OCI-M2 (cell line): ENCODE measurements around the gene TYK2.
"Not testable (repeated sequence)": the region's sequence is repeated elsewhere in the genome, so short reads cannot be mapped to it uniquely, and the experiment has no call there.

Source experiments
- DNase-seq: peaks from one replicate; lab custom pipeline; 2025; ENCODE audit not compliant: unreplicated experiment; lab: John Stamatoyannopoulos, UW

The TYK2 gene

DNA sequence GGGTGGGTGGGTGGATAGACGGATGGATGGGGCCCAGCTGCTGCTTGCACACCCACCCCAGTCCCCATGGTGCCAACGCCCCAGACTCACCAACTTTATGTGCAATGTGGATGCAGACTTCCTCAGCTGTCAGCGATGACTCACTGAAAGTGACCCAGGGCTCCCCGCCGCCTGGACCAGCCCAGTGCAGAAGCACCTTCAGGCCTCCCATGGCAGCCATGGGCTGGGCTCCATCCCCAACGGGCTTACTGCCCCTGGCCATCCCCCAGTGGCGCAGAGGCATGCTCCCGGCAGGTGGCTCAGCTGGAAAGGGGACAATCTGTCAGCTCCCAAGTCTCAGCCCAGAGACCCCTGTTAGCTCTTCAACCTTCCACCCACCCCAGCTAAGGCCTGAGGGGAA is 2.2 kb downstream of the TYK2 start:
- no peak for DNase-seq

- DNase-seq: not testable (repeated sequence)
These were observed 3.2 kb downstream of the TYK2 start for GRCh38 chr19:10377140-10377640.

GRCh38 chr19:10374931-10375330 is 5.4 kb downstream of the TYK2 start:
- no peak for DNase-seq

DNA sequence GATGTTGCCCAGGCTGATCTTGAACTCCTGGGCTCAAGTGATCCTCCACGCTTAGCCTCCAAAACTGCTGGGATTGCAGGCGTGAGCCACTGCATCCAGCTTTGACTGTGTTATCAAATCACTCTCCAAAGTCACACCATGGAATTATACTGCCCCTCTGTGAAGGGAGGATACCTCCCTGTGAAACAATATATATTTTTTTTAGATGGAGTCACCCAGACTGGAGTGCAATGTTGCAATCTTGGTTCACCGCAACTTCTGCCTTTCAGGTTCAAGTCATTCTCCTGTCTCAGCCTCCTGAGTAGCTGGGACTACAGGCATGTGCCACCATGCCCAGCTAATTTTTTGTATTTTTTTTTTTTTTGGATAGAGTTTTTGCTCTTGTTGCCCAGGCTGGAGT is 7.7 kb downstream of the TYK2 start:
- DNase-seq: no peak

DNA sequence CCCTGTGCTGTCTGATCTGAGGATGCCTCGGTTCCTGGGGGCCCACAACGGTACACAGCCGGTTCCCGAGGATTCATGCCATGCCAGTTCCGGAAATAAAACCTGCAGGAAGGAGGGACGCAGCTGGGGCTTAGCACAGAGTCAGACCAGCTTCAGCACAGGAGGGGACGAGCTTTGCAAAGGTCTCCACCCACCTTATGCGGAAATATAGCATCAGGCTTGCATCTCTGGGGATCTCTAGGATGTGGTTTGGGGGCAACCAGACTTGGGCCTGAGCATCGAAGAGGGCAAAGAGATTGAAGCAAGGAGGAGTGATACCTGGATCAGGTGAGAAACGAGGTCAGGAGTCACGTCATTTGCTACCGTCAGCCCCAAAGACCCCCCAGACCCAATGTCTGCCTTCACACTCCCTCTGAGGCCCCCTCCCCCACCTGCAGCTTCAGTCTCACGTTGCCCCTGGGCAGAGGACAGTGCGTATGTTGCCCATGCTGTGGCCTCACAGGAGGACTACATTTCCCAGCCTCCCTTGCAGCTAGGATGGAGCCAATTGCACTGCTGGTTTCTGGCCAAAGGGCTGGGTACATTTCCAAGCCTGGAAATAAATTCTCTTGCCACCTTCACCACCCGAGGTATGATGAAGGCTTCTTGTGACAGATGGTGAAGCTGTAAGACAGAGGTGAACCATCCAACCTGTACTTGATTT is 12.1 kb downstream of the TYK2 start:
- no peak for DNase-seq

- not testable (repeated sequence) for DNase-seq
These were observed 13.3 kb downstream of the TYK2 start for GRCh38 chr19:10366950-10367512.

DNA sequence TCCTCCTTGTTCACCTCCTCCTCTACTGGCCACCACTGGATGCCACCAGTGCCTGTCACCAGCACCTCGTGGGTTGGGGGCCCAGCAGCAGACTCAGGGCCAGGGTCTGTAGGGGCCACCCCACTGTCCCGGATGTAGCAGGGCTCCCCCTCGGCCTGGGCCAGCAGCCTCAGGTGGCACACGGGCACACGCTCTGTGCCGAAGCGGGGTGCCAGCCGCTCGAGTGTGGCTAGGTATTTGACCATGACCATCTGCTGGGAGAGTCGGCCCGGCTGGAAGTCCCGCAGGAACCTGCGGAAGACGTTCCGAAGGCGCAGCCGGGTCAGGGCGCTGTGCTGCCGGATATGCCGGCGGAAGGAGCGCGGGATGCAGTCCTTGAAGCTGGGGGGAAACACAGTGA is 14.9 kb downstream of the TYK2 start:
- no peak for DNase-seq

GRCh38 chr19:10364644-10365043 is 15.7 kb downstream of the TYK2 start:
- DNase-seq: no peak

DNA sequence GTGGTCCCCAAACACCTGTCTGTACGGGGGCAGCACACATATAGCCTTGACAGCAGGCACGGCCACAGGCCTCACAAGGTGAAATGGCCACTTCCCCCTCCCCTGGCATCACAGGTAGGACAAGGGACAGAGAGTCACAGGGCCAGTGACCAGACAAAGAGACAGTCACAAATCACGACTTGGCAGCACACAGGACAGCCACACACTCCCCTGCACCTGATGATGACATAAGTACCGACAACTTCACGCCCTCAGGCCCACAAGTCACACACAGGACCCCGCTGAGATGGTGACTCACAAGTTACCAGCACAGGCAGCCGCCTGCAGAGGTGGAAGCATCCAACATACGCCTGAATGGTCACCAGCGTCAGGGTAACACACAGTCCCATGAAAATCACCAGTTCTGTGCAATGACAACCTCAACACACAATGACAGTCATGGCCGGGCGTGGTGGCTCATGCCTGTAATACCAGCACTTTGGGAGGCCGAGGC is 16.5 kb downstream of the TYK2 start:
- no peak for DNase-seq

DNA sequence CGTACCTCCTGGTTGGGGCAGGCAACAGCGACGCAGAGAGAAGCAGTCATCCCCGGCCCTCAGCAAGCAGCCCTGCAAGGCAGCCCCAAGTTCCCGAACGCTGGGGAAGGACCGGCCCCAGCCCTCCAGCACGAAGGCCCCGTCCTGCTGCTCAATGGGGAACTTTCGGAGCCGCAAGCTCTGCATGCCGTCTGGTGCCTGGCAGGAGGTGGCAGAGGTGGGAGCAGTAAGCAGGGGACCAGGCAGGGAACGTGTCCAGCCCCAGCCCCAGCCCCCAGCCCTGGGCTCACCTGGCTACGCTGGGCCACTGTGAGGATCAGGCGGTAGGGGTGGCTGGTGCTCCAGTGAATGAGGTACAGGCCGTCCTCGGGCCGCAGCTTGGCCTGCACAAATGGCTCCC is 18.1 kb downstream of the TYK2 start:
- DNase-seq: no peak

- no peak for DNase-seq
These were observed 18.8 kb downstream of the TYK2 start for GRCh38 chr19:10361569-10362011.

- DNase-seq: no peak
These were observed 23.9 kb downstream of the TYK2 start for GRCh38 chr19:10356431-10356830.

DNA sequence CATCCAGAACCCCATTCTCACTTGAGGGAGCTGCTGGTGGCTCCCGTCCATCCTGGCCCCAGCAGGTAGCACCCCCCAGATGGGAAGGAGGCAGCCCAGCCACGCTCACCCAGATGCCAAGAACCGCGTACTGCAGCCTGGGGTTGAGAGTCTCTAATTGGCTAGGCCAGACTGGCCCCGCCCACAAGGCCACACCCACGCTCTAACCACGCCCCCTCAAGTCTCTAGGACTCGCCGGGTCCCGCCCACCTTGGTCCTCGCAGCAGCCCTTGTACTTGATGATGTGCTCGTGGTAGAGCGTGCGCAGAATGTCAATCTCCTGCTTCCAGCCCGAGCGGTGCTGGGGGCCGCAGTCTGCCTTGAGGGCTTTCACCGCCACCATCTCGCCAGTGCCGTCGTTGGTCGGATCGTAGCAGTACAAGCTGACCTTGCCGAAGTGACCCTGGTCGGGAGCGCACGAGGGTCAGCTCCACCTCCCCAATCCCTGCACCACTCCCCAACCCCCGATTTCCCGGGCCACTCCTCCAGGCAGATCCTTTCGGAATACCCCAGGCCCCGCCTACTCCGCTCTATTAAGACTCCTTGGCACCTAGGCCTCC is 26.5 kb downstream of the TYK2 start:
- DNase-seq: no peak

GRCh38 chr19:10352764-10353671 is 27.4 kb downstream of the TYK2 start:
- no peak for DNase-seq

- DNase-seq: no peak
These were observed 33.9 kb downstream of the TYK2 start for GRCh38 chr19:10346509-10346908.

DNA sequence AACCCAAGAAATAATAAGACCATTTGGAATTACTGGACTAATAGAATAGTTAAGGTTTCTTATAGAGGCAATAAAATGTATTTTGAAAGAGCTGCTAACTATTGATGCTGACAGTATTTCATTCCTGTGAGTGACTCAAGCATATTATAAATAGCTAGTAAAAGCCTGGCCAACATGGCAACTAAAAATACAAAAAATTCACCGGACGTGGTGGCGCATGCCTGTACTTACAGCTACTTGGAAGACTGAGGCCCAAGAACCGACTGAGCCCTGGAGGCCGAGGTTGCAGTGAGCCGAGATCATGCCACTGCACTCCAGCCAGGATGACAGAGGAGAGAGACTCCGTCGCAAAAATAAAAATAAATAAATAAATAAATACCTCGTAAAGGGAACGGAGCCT is 35.6 kb downstream of the TYK2 start:
- DNase-seq: no peak

GRCh38 chr19:10343495-10343894 is 36.9 kb downstream of the TYK2 start:
- DNase-seq: no peak

DNA sequence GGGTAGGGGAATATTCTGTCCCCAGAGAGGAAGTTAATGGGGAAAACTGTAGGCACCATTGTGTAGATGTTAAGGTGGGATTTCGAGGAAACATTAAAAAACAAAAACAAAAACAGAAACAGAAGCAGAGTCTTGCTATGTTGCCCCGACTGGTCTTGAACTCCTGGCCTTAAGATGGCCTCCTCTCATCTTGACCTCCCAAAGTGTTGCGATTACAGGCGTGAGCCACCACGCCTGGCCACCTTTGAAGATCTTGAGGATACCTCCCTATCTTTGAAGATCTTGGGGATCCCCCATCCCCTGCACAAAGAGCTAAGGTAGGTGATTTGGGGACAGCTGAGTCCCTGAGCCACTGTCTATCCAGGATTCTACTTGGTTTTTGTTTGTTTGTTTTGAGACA is 40.4 kb downstream of the TYK2 start:
- no peak for DNase-seq

DNA sequence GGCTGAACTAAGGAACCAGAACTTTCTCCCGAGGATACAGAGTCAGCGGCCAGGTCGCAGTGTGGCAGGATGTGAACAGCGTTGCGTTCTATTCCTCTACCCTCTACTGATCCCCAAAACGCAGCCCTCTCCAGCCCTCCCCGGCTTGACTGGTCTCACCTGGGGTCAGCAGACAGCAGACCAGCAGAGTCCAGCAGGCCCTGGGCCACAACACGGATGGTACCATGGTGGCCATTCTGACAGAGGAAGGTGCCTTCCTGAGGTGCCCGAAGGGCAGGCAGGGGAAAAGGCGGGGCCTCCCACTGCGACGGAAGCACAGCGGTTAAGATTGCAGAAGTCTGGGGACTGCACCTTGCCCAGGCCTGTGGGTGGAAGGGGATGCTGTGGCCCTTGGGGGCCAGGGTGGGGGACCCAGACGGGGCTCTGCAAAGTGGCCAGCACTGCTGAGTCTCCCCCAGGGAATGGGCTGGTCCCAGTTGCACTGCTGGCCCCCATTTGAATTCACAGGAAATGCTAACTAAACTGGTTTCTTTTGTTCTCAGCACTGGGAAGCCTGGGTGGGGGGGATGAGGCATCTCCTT is 40.9 kb downstream of the TYK2 start, which contains the start of gene ICAM3:
Gene ICAM3, minus strand, starts transcription at position 245 of the 581 bp plus-strand sequence. Its CDS starts 10 bp downstream, at position 235.
- DNase-seq: no peak

- no peak for DNase-seq
These were observed 41.4 kb downstream of the TYK2 start for GRCh38 chr19:10338940-10339339.

DNA sequence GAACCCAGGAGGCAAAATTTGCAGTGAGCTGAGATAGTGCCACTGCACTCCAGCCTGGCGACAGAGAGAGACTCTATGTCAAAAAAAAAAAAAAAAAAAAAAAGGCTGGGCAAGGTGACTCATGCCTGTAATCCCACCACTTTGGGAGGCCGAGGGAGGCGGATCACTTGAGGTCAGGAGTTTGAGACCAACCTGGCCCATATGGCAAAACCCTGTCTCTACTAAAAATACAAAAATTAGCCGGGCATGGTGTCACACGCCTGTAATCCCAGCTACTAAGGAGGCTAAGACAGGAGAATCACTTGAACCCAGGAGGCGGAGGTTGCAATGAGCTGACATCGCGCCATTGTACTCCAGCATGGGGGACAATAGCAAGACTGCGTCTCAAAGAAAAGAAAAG is 43.6 kb downstream of the TYK2 start:
- not testable (repeated sequence) for DNase-seq
